HepG2 (cell line): Measurements from ENCODE around the gene RNF114. TPM values are rescaled to one million over a fixed set of nuclear protein-coding genes. Genes with fewer than 3 reads are reported as not detected.

ENCODE experiments used
- AKAP8 ChIP-seq: sonication (generic); formaldehyde crosslinking; IDR thresholded peaks from 2 replicates; pipeline ENCODE4 v1.5.1; 2020; ENCODE audit warnings: mild to moderate bottlenecking, missing genetic modification reagents
- CBFB ChIP-seq: sonication (generic); formaldehyde crosslinking; IDR thresholded peaks from 2 replicates; pipeline ENCODE4 v1.4.0; 2020; ENCODE audit warnings: missing genetic modification reagents
- CEBPG ChIP-seq: IDR thresholded peaks from 2 replicates; pipeline ENCODE4 v1.6.1; 2016
- CHCHD3 ChIP-seq: sonication (generic); formaldehyde crosslinking; IDR thresholded peaks from 2 replicates; pipeline ENCODE4 v1.8.0; 2022; ENCODE audit warnings: mild to moderate bottlenecking, missing genetic modification reagents, moderate library complexity
- FOXJ3 ChIP-seq: sonication (generic); formaldehyde crosslinking; IDR thresholded peaks from 2 replicates; pipeline ENCODE4 v1.4.0; 2020; ENCODE audit warnings: missing genetic modification reagents, mild to moderate bottlenecking, borderline replicate concordance
- IRX3 ChIP-seq: sonication (generic); formaldehyde crosslinking; IDR thresholded peaks from 2 replicates; pipeline ENCODE4 v1.8.1; 2023; ENCODE audit warnings: mild to moderate bottlenecking, low read depth, missing genetic modification reagents, borderline replicate concordance
- KDM3A ChIP-seq: IDR thresholded peaks from 2 replicates; pipeline ENCODE4 v1.6.1; 2018; ENCODE audit warnings: low read depth, missing compliant biosample characterization
- KMT2A ChIP-seq: sonication (generic); formaldehyde crosslinking; IDR thresholded peaks from 2 replicates; pipeline ENCODE4 v1.4.0; 2020; ENCODE audit warnings: missing genetic modification reagents
- PBX2 ChIP-seq: IDR thresholded peaks from 2 replicates; pipeline ENCODE4 v1.6.1; 2016; ENCODE audit warnings: control low read depth
- POLR2A ChIP-seq, 2 experiments: IDR thresholded peaks; 2 replicates each; pipeline ENCODE4 v1.6.1; 2011; ENCODE audit warnings: low read depth in 2 of 2, low read length in 2 of 2, mild to moderate bottlenecking in 1 of 2, moderate library complexity in 1 of 2; ENCODE audit not compliant: insufficient read depth in 1 of 2
- POLR2AphosphoS5 ChIP-seq: IDR thresholded peaks from 2 replicates; pipeline ENCODE4 v1.6.1; 2012; ENCODE audit warnings: low read depth, low read length
- POLR2G ChIP-seq: fragments of 200-400 bp; formaldehyde crosslinking; IDR thresholded peaks from 2 replicates; pipeline ENCODE4 v1.6.1; 2018; ENCODE audit warnings: mild to moderate bottlenecking, low read depth, low read length, moderate library complexity
- RARG ChIP-seq: sonication (generic); formaldehyde crosslinking; IDR thresholded peaks from 2 replicates; pipeline ENCODE4 v1.4.0; 2020; ENCODE audit warnings: low read depth, mild to moderate bottlenecking, missing genetic modification reagents
- RBM22 ChIP-seq: fragments of 200-400 bp; formaldehyde crosslinking; optimal IDR thresholded peaks from 2 replicates; pipeline ENCODE3; 2017; ENCODE audit warnings: mild to moderate bottlenecking, low read length, moderate library complexity
- SMAD1 ChIP-seq: sonication (generic); formaldehyde crosslinking; IDR thresholded peaks from 2 replicates; pipeline ENCODE4 v1.4.0; 2020; ENCODE audit warnings: missing genetic modification reagents, low read depth, mild to moderate bottlenecking, borderline replicate concordance
- SOX13 ChIP-seq, 3 experiments: fragments of 450-650 bp in 1 of 3; sonication (generic) in 1 of 3; formaldehyde crosslinking in 1 of 3; IDR thresholded peaks in 2 of 3; conservative IDR thresholded peaks in 1 of 3; 2 replicates each; pipeline versions ENCODE4 v1.5.0 to v1.6.1; 2016 to 2020; ENCODE audit warnings: antibody characterized with exemption in 1 of 3, mild to moderate bottlenecking in 1 of 3, missing compliant biosample characterization in 1 of 3, missing genetic modification reagents in 1 of 3, moderate library complexity in 1 of 3
- SSRP1 ChIP-seq: IDR thresholded peaks from 2 replicates; pipeline ENCODE4 v1.6.1; 2016; ENCODE audit warnings: control low read depth
- ZBTB7A ChIP-seq: sonication (generic); formaldehyde crosslinking; IDR thresholded peaks from 2 replicates; pipeline ENCODE4 v1.8.0; 2022; ENCODE audit warnings: mild to moderate bottlenecking, missing genetic modification reagents
- ZIK1 ChIP-seq: sonication (generic); formaldehyde crosslinking; IDR thresholded peaks from 2 replicates; pipeline ENCODE4 v1.5.0; 2020; ENCODE audit warnings: mild to moderate bottlenecking, low read depth, missing genetic modification reagents, borderline replicate concordance
- ZNF234 ChIP-seq: sonication (generic); formaldehyde crosslinking; conservative IDR thresholded peaks from 2 replicates; pipeline ENCODE4 v1.5.1; 2020; ENCODE audit warnings: mild to moderate bottlenecking, missing genetic modification reagents
- ZNF274 ChIP-seq: sonication (generic); formaldehyde crosslinking; IDR thresholded peaks from 2 replicates; pipeline ENCODE4 v1.5.1; 2020; ENCODE audit warnings: mild to moderate bottlenecking, missing genetic modification reagents
- ZNF367 ChIP-seq: sonication (generic); formaldehyde crosslinking; IDR thresholded peaks from 2 replicates; pipeline ENCODE4 v1.4.0; 2020; ENCODE audit warnings: missing genetic modification reagents, borderline replicate concordance
- ZNF382 ChIP-seq: sonication (generic); formaldehyde crosslinking; IDR thresholded peaks from 2 replicates; pipeline ENCODE4 v1.5.0; 2020; ENCODE audit warnings: missing genetic modification reagents, mild to moderate bottlenecking, borderline replicate concordance
- ZNF430 ChIP-seq: sonication (generic); formaldehyde crosslinking; IDR thresholded peaks from 2 replicates; pipeline ENCODE4 v1.9.0; 2021; ENCODE audit warnings: mild to moderate bottlenecking, missing genetic modification reagents
- ZNF564 ChIP-seq: sonication (generic); formaldehyde crosslinking; IDR thresholded peaks from 2 replicates; pipeline ENCODE4 v1.8.1; 2023; ENCODE audit warnings: mild to moderate bottlenecking, missing genetic modification reagents
- ZNF605 ChIP-seq: sonication (generic); formaldehyde crosslinking; IDR thresholded peaks from 2 replicates; pipeline ENCODE4 v1.8.0; 2022; ENCODE audit warnings: mild to moderate bottlenecking, missing genetic modification reagents
- polyA plus RNA-seq, 8 experiments: library from polyadenylated mRNA; depleted of rRNA in 3 of 8; stranded (reverse) in 7 of 8; unstranded in 1 of 8; fragments of >200 nt; fragmentation: Illumina TruSeq in 4 of 8; extraction: Trizol in 4 of 8; gene quantifications; 2 replicates each; pipeline versions ENCODE4 v1.2.1 to v1.2.3, GENCODE V29; 2011 to 2016; ENCODE audit warnings: low read depth in 4 of 8, missing spikeins in 1 of 8, mixed read lengths in 1 of 8; ENCODE audit not compliant: insufficient read depth in 1 of 8
- total RNA-seq, 5 experiments: library from RNA; depleted of rRNA; stranded (reverse); fragments of >200 nt; fragmentation: Illumina TruSeq; extraction: Trizol; gene quantifications; 2 replicates each; pipeline ENCODE4 v1.2.3, GENCODE V29; 2016; ENCODE audit warnings: low read depth in 1 of 5
- TF ChIP-seq, protein P1 (sequence below): sonication (generic); formaldehyde crosslinking; IDR thresholded peaks from 2 replicates; pipeline ENCODE4 v1.9.0; 2021; ENCODE audit warnings: missing genetic modification reagents, borderline replicate concordance
- TF ChIP-seq, protein P2 (sequence below): sonication (generic); formaldehyde crosslinking; IDR thresholded peaks from 2 replicates; pipeline ENCODE4 v1.9.0; 2022; ENCODE audit warnings: low read depth, missing genetic modification reagents

The RNF114 gene
- total and polyA plus RNA-seq, 2 of the 13 experiments (the other 11 are each of a cell fraction or from before 2014, with no cell fraction given) = 119 to 126 TPM

- TF ChIP-seq POLR2G (0 out of 2 replicates have a peak, but pooled peaks have one; percentile 21), CEBPG (CRISPR knock-in tag) (no peak), RARG (CRISPR knock-in tag) (no peak), KMT2A (CRISPR knock-in tag) (no peak), POLR2A (IDR thresholded peaks at IDR 0.05; ENCODE audit: insufficient read depth in 1 of 2, low read depth in 2 of 2, low read length in 2 of 2) (peak in 1 of 2 experiments; percentile 52; a peak in 1 of 4 replicates), ZNF605 (CRISPR knock-in tag) (0 out of 2 replicates have a peak, but pooled peaks have one; percentile 34), PBX2 (CRISPR knock-in tag) (no peak), ZIK1 (0 out of 2 replicates have a peak, but pooled peaks have one; percentile 45), IRX3 (no peak), ZNF564 (CRISPR knock-in tag) (no peak), FOXJ3 (CRISPR knock-in tag) (no peak), CHCHD3 (CRISPR knock-in tag) (no peak), SOX13 (IDR thresholded peaks at IDR 0.05) (no peak), SOX13 (CRISPR knock-in tag; conservative IDR thresholded peaks at IDR 0.05 in 1 of 2, IDR thresholded peaks at IDR 0.05 in 1 of 2) (no peak), ZBTB7A (CRISPR knock-in tag) (no peak), SMAD1 (CRISPR knock-in tag) (0 out of 2 replicates have a peak, but pooled peaks have one; percentile 50), ZNF430 (CRISPR knock-in tag) (no peak), KDM3A (CRISPR knock-in tag) (no peak), POLR2AphosphoS5 (0 out of 2 replicates have a peak, but pooled peaks have one; percentile 31), AKAP8 (no peak), ZNF367 (CRISPR knock-in tag) (no peak), RBM22 (peak; percentile 35), CBFB (CRISPR knock-in tag) (no peak), ZNF274 (CRISPR knock-in tag) (no peak), SSRP1 (CRISPR knock-in tag) (no peak), ZNF382 (no peak), ZNF234 (no peak)
- TF ChIP-seq, protein P1, sequence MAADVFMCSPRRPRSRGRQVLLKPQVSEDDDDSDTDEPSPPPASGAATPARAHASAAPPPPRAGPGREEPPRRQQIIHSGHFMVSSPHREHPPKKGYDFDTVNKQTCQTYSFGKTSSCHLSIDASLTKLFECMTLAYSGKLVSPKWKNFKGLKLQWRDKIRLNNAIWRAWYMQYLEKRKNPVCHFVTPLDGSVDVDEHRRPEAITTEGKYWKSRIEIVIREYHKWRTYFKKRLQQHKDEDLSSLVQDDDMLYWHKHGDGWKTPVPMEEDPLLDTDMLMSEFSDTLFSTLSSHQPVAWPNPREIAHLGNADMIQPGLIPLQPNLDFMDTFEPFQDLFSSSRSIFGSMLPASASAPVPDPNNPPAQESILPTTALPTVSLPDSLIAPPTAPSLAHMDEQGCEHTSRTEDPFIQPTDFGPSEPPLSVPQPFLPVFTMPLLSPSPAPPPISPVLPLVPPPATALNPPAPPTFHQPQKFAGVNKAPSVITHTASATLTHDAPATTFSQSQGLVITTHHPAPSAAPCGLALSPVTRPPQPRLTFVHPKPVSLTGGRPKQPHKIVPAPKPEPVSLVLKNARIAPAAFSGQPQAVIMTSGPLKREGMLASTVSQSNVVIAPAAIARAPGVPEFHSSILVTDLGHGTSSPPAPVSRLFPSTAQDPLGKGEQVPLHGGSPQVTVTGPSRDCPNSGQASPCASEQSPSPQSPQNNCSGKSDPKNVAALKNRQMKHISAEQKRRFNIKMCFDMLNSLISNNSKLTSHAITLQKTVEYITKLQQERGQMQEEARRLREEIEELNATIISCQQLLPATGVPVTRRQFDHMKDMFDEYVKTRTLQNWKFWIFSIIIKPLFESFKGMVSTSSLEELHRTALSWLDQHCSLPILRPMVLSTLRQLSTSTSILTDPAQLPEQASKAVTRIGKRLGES = no peak
- TF ChIP-seq, protein P2, sequence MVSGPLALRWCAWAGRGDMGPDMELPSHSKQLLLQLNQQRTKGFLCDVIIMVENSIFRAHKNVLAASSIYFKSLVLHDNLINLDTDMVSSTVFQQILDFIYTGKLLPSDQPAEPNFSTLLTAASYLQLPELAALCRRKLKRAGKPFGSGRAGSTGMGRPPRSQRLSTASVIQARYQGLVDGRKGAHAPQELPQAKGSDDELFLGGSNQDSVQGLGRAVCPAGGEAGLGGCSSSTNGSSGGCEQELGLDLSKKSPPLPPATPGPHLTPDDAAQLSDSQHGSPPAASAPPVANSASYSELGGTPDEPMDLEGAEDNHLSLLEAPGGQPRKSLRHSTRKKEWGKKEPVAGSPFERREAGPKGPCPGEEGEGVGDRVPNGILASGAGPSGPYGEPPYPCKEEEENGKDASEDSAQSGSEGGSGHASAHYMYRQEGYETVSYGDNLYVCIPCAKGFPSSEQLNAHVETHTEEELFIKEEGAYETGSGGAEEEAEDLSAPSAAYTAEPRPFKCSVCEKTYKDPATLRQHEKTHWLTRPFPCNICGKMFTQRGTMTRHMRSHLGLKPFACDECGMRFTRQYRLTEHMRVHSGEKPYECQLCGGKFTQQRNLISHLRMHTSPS = no peak
These were observed 19.0 kb downstream of the RNF114 start (continued) for GRCh38 chr20:49955167-49955566.
